ENCODE measurements around the gene GLT8D2.
A peak's percentile ranks its signal among the peaks of the same experiment; 100 is the strongest.
"Not testable (repeated sequence)": the region's sequence is repeated elsewhere in the genome, so short reads cannot be mapped to it uniquely, and the experiment has no call there.

The GLT8D2 gene

DNA sequence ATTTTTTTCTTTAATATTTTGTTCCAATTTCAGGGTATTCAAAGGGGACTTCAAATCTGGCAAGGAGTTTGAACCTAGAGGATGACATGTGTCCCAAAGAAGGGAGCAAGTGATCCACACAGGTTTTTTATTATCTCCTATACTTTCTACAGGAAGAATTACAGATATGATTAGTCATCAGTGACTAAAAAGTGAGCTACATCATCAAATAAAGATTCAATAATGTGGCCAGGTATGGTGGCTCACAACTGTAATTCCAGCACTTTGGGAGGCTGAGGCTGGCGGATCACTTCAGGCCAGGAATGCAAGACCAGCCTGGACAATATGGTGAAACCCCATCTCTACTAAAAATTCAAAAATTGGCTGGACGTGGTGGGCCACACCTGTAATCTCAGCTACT lies 24.2 kb downstream of the GLT8D2 start:
- in situ Hi-C loops (cut with HindIII; ENCODE audit: low sequenced_read_pairs): no loop called here
- TF ChIP-seq, protein P1, sequence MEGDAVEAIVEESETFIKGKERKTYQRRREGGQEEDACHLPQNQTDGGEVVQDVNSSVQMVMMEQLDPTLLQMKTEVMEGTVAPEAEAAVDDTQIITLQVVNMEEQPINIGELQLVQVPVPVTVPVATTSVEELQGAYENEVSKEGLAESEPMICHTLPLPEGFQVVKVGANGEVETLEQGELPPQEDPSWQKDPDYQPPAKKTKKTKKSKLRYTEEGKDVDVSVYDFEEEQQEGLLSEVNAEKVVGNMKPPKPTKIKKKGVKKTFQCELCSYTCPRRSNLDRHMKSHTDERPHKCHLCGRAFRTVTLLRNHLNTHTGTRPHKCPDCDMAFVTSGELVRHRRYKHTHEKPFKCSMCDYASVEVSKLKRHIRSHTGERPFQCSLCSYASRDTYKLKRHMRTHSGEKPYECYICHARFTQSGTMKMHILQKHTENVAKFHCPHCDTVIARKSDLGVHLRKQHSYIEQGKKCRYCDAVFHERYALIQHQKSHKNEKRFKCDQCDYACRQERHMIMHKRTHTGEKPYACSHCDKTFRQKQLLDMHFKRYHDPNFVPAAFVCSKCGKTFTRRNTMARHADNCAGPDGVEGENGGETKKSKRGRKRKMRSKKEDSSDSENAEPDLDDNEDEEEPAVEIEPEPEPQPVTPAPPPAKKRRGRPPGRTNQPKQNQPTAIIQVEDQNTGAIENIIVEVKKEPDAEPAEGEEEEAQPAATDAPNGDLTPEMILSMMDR (IDR thresholded peaks at IDR 0.05; ENCODE audit: low read depth, low read length, missing control alignments): no peak
- DNase-seq (ENCODE audit: low read depth): no peak
- H3K4me3 ChIP-seq (ENCODE audit: low read depth, low read length): no peak overlapping the region

DNA sequence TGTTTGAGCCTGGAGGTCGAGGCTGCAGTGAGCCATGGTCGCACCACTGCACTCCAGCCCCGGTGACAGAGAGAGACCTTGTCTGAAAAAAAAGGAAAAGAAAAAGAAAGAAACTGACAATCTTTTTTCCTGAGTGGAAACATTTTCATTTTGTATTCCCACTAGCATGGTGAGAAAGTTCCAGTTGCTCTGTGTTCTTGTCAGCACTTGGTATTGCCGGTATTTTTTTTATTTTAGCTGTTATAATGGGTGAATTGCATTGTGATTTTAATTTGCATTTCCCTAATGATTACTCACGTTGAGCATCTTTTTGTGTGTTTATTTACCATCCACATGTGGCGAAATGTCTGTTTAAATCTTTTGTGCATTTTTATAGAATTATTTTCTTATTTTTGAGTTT lies 25.6 kb downstream of the GLT8D2 start:
- in situ Hi-C loops (cut with HindIII; ENCODE audit: low sequenced_read_pairs): no loop called here
- TF ChIP-seq, protein P1 (IDR thresholded peaks at IDR 0.05; ENCODE audit: low read depth, low read length, missing control alignments): no peak
- H3K4me3 ChIP-seq (ENCODE audit: low read depth, low read length): no peak overlapping the region
- DNase-seq (ENCODE audit: low read depth): no peak

DNA sequence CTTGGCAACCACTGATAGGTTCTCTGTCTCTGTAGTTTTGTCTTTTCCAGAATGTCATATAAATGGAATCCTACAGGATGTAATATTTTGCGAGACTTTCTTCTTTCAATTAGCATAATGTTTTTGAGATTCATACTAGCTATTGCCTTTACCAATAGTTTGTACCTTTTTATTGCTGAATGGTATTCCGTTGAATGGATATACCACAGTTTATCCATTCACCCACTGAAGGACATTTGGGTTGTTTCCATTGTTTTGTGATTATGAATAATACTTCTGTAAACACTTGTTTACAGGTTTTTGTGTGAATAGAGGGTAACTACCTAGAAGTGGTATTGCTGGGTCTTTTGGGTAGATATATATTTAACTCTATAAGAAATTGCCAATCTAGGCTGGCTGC lies 26.3 kb downstream of the GLT8D2 start:
- TF ChIP-seq, protein P1 (IDR thresholded peaks at IDR 0.05; ENCODE audit: low read depth, low read length, missing control alignments): no peak
- H3K4me3 ChIP-seq (ENCODE audit: low read depth, low read length): no peak overlapping the region
- in situ Hi-C loops (cut with HindIII; ENCODE audit: low sequenced_read_pairs): no loop called here
- no peak for DNase-seq (ENCODE audit: low read depth)

DNA sequence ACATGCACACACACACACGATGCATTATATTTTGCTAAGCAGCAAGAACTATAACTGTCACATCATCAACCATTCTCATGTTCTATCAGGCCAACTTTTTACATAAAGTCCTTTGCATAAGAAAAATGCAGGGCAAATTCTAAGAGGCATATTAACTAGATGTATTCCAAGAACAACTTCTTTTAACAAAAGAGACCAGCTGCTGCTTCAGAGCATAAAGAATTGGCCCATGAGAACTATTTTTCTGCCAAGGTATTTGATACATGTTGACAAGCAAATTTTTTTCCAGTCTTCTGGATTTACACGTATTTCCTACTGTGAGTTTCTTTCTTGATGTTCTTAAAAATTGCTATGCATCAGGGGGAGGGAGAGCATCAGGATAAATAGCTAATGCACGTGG lies 27.2 kb downstream of the GLT8D2 start:
- DNase-seq (ENCODE audit: low read depth): peak; percentile 43
- in situ Hi-C loops (cut with HindIII; ENCODE audit: low sequenced_read_pairs): no loop called here
- no peak overlapping the region for H3K4me3 ChIP-seq (ENCODE audit: low read depth, low read length)
- TF ChIP-seq, protein P1 (IDR thresholded peaks at IDR 0.05; ENCODE audit: low read depth, low read length, missing control alignments): no peak

DNA sequence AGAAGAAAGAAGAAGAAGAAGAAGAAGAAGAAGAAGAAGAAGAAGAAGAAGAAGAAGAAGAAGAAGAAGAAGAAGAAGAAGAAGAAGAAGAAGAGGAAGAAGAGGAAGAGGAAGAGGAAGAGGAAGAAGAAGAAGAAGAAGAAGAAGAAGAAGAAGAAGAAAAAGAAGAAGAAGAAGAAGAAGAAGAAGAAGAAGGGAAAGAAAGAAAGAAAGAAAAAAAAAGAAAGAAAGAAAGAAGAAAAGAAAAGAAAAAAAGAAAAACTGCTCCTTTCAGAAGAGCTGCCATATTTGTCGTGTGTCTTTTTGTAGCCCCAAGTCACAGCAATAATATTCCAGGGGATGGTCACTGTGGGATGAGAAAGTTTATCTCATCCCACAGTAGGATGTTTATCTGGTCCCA lies 28.1 kb downstream of the GLT8D2 start:
- in situ Hi-C loops (cut with HindIII; ENCODE audit: low sequenced_read_pairs); H3K4me3 ChIP-seq (ENCODE audit: low read depth, low read length); DNase-seq (ENCODE audit: low read depth): not testable (repeated sequence)

DNA sequence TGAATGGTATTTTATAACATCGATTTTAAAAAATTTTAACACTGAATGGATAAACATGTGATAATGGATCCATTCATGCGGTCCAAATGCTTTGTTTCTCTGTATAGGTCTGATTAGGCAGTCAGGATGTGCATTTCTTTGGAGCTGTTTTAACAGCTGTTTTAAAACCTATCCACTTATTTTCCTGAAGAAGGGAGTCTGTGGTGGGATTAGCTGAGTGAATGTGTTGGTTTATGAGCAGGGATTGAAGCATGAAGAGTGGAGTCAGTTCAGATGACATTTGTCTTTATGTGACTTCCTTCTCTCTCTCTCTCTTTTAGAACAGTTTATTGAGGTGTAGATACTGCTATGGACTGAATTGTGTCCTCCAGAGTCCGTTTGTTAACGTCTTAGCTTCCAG lies 37.7 kb downstream of the GLT8D2 start:
- TF ChIP-seq, protein P1 (IDR thresholded peaks at IDR 0.05; ENCODE audit: low read depth, low read length, missing control alignments): no peak
- DNase-seq (ENCODE audit: low read depth): no peak
- in situ Hi-C loops (cut with HindIII; ENCODE audit: low sequenced_read_pairs): no loop called here

DNA sequence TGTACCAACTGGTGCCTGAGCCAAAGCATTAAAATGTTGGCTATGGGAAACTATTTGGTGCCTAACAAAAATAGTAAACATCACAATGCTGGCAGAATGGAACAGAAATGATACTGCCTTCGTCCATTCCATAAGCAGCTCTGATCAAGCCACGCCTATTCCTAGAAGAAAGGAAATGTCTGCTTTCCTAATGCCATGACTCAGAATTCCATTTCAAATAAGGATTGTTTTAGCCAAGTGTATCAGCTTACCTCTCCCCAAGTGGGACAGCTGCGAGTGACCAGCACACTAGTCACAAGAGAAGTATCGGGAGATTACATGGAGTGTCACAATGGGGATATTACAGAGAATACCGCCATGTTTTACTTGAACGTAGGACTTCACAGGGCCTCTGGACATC lies 38.7 kb downstream of the GLT8D2 start:
- in situ Hi-C loops (cut with HindIII; ENCODE audit: low sequenced_read_pairs): no loop called here
- peak; percentile 57 for DNase-seq (ENCODE audit: low read depth)
- TF ChIP-seq, protein P1 (IDR thresholded peaks at IDR 0.05; ENCODE audit: low read depth, low read length, missing control alignments): no peak
- H3K4me3 ChIP-seq (ENCODE audit: low read depth, low read length): no peak overlapping the region

More for the DNA sequence above, 37.7 kb downstream of the GLT8D2 start:
- H3K4me3 ChIP-seq (ENCODE audit: low read depth, low read length): no peak overlapping the region

Measured in astrocyte of the cerebellum (primary cell).